AG09319 (cell line): ENCODE measurements around the gene RPS3.

Experiments used
- DNase-seq: peaks from one replicate; pipeline ENCODE4 v3.0.0-alpha.2; 2010; ENCODE audit warnings: low read depth; ENCODE audit errors: extremely low read depth
- CTCF ChIP-seq: IDR thresholded peaks from 2 replicates; pipeline ENCODE4 v1.5.1; 2011; ENCODE audit warnings: low read depth, mild to moderate bottlenecking, inconsistent platforms, low read length, moderate library complexity

Gene RPS3

GRCh38 chr11:75447415-75447814 lies 48.1 kb downstream of the RPS3 start:
- no peak for DNase-seq
- TF ChIP-seq CTCF = no peak

- no peak for TF ChIP-seq CTCF
- DNase-seq = no peak
These were observed 50.0 kb downstream of the RPS3 start for GRCh38 chr11:75449271-75449670.

DNA sequence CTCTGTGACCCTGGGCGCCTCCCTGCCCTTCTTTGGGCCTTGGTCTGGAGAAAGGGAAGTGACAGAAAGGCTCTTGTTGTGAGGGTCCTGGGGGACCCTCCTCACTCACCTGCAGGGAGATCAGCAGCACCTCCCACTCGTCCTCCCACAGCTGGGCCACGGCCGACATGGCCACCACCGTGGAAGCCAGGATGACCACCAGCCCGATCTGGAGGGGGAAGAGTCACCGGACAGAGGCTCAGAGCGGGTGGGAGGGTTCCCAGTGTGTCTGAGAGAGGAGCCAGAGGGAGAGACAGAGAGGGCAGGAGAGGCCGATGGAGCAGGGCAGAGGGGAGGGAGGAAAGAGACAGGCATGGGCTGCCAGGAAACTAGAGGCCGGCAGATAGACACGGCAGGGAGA lies 50.5 kb downstream of the RPS3 start:
- TF ChIP-seq CTCF = no peak
- DNase-seq = no peak

- TF ChIP-seq CTCF = no peak
- no peak for DNase-seq
These were observed 50.9 kb downstream of the RPS3 start for GRCh38 chr11:75450236-75450635.

- no peak for DNase-seq
- TF ChIP-seq CTCF = peak; percentile 44
These were observed 51.8 kb downstream of the RPS3 start for GRCh38 chr11:75450826-75451821.

DNA sequence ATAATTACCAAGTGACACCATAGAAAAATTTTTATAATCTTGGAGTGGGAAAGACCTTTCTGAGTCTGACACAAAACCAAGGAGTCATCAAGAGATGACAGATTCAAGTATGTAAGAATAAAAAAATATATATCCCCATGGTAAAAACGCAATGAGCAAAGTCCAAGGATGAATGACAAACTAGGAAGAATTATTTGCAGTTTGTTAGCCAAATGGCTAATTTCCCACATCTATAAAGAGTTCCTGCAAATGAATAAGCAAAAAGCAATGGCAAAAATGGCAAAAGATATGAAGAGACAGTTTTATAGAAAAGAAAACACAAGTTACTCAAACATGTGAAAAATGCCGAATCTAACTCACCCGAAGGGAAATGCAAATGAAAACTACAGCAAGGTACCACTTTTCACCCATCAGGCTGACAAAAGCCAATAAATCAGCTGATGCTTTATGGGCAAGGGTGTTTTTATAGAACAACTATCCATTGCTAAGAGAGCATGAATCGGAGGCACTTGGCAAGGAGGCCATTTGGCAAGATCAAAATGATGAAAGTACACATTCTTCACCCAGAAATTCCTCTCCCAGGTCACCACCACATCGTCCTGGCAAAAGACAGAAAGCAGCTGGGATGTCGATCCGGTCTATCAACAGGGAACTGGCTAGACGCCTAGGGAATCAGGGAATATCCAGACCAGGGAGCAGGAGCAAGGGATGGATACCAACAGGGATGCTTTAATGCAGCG lies 54.8 kb downstream of the RPS3 start:
- no peak for TF ChIP-seq CTCF
- peak; percentile 60 for DNase-seq

GRCh38 chr11:75454987-75455386 lies 55.7 kb downstream of the RPS3 start:
- no peak for TF ChIP-seq CTCF
- DNase-seq = no peak
